H9 (cell line): ENCODE data around the gene ITGB3. TPM values are rescaled to one million over a fixed set of nuclear protein-coding genes. Genes with fewer than 3 reads are reported as not detected.

Experiments
- DNase-seq: peaks from one replicate; pipeline ENCODE4 v3.0.0-alpha.2; 2017
- H2AFZ ChIP-seq: one replicate; pipeline ENCODE4 v1.6.1; 2013; ENCODE audit warnings: mild to moderate bottlenecking, low read length, control low read depth, moderate library complexity
- H2AK5ac ChIP-seq: 2 replicates; pipeline ENCODE4 v1.6.1; 2013; ENCODE audit warnings: low read length, control low read depth, mixed read lengths; ENCODE audit not compliant: insufficient read length
- H2BK120ac ChIP-seq: one replicate; pipeline ENCODE4 v1.6.1; 2013; ENCODE audit warnings: low read depth, mild to moderate bottlenecking, low read length, control low read depth, inconsistent platforms; ENCODE audit not compliant: poor library complexity, severe bottlenecking
- H2BK12ac ChIP-seq: 2 replicates; pipeline ENCODE4 v1.6.1; 2013; ENCODE audit warnings: low read length, control low read depth, mixed read lengths, low read depth; ENCODE audit not compliant: insufficient read length
- H2BK15ac ChIP-seq: 2 replicates; pipeline ENCODE4 v1.6.1; 2013; ENCODE audit warnings: low read depth, low read length, control low read depth
- H2BK20ac ChIP-seq: one replicate; pipeline ENCODE4 v1.6.1; 2013; ENCODE audit warnings: low read depth, mild to moderate bottlenecking, low read length, control low read depth, inconsistent platforms; ENCODE audit not compliant: poor library complexity, severe bottlenecking
- H2BK5ac ChIP-seq: 2 replicates; pipeline ENCODE4 v1.6.1; 2013; ENCODE audit warnings: low read length, control low read depth, mixed read lengths; ENCODE audit not compliant: insufficient read length
- H3K14ac ChIP-seq: 2 replicates; pipeline ENCODE4 v1.6.1; 2013; ENCODE audit warnings: low read length, control low read depth; ENCODE audit not compliant: insufficient read depth
- H3K18ac ChIP-seq: 2 replicates; pipeline ENCODE4 v1.6.1; 2013; ENCODE audit warnings: low read depth, mild to moderate bottlenecking, mixed read lengths, low read length, control low read depth; ENCODE audit not compliant: insufficient read length
- H3K23ac ChIP-seq: 2 replicates; pipeline ENCODE4 v1.6.1; 2013; ENCODE audit warnings: low read length, control low read depth, mixed read lengths, low read depth; ENCODE audit not compliant: insufficient read length
- H3K23me2 ChIP-seq: 2 replicates; pipeline ENCODE4 v1.6.1; 2013; ENCODE audit warnings: low read depth, mild to moderate bottlenecking, mixed read lengths, low read length, control low read depth; ENCODE audit not compliant: insufficient read length, poor library complexity, severe bottlenecking
- H3K27ac ChIP-seq: 2 replicates; pipeline ENCODE4 v1.5.1; 2013; ENCODE audit warnings: low read length, control low read depth, mixed read lengths, low read depth; ENCODE audit not compliant: insufficient read length
- H3K27me3 ChIP-seq: 2 replicates; pipeline ENCODE4 v1.6.1; 2013; ENCODE audit warnings: low read length, control low read depth, inconsistent platforms; ENCODE audit not compliant: insufficient read depth
- H3K4ac ChIP-seq: 2 replicates; pipeline ENCODE4 v1.6.1; 2013; ENCODE audit warnings: low read depth, mild to moderate bottlenecking, control low read depth, inconsistent platforms, low read length, moderate library complexity
- H3K4me1 ChIP-seq: 2 replicates; pipeline ENCODE4 v1.6.1; 2013; ENCODE audit warnings: low read length, control low read depth, inconsistent platforms; ENCODE audit not compliant: insufficient read depth
- H3K4me2 ChIP-seq: 2 replicates; pipeline ENCODE4 v1.6.1; 2013; ENCODE audit warnings: low read length, control low read depth, mixed read lengths; ENCODE audit not compliant: insufficient read length, insufficient read depth
- H3K56ac ChIP-seq: 2 replicates; pipeline ENCODE4 v1.6.1; 2013; ENCODE audit warnings: low read depth, mild to moderate bottlenecking, mixed read lengths, low read length, control low read depth; ENCODE audit not compliant: insufficient read length
- H3K79me1 ChIP-seq: 2 replicates; pipeline ENCODE4 v1.6.1; 2013; ENCODE audit warnings: low read depth, mild to moderate bottlenecking, moderate library complexity, low read length, control low read depth, inconsistent platforms; ENCODE audit not compliant: insufficient read depth, poor library complexity, severe bottlenecking
- H3K79me2 ChIP-seq: 2 replicates; pipeline ENCODE4 v1.6.1; 2013; ENCODE audit warnings: low read length, control low read depth, inconsistent platforms; ENCODE audit not compliant: insufficient read depth
- H3K9ac ChIP-seq: 2 replicates; pipeline ENCODE4 v1.6.1; 2013; ENCODE audit warnings: low read length, control low read depth, mixed read lengths; ENCODE audit not compliant: insufficient read length; ENCODE audit errors: extremely low read depth
- H3K9me3 ChIP-seq: one replicate; pipeline ENCODE4 v1.6.1; 2013; ENCODE audit warnings: low read depth, low read length, inconsistent platforms; ENCODE audit not compliant: control insufficient read depth
- H3T11ph ChIP-seq: one replicate; pipeline ENCODE4 v1.6.1; 2013; ENCODE audit warnings: mild to moderate bottlenecking, low read length, control low read depth, inconsistent platforms
- H4K20me1 ChIP-seq: one replicate; pipeline ENCODE4 v1.6.1; 2013; ENCODE audit not compliant: control insufficient read depth, insufficient read length, insufficient read depth
- H4K5ac ChIP-seq: 2 replicates; pipeline ENCODE4 v1.6.1; 2013; ENCODE audit warnings: low read depth, mild to moderate bottlenecking, mixed read lengths, low read length, control low read depth; ENCODE audit not compliant: insufficient read length
- H4K8ac ChIP-seq: replicated peaks from 2 replicates; pipeline ENCODE4 v1.6.1; 2013; ENCODE audit warnings: low read length, control low read depth, mixed read lengths, low read depth; ENCODE audit not compliant: insufficient read length
- H4K91ac ChIP-seq: 2 replicates; pipeline ENCODE4 v1.6.1; 2013; ENCODE audit warnings: low read depth, mild to moderate bottlenecking, moderate library complexity, mixed read lengths, low read length, control low read depth; ENCODE audit not compliant: insufficient read length
- H3K27ac Mint-ChIP-seq, 3 experiments: 2 replicates in 2 of 3; 3 replicates in 1 of 3; pipeline ENCODE4 v1.8.0; 2020 to 2021; ENCODE audit warnings: mixed read lengths in 3 of 3, mild to moderate bottlenecking in 1 of 3, moderate library complexity in 1 of 3
- H3K27me3 Mint-ChIP-seq: 2 replicates; pipeline ENCODE4 v1.8.0; 2021; ENCODE audit warnings: low read depth, mild to moderate bottlenecking, moderate library complexity, mixed read lengths
- H3K36me3 Mint-ChIP-seq, 3 experiments: 2 replicates in 2 of 3; 3 replicates in 1 of 3; pipeline ENCODE4 v1.8.0; 2020 to 2021; ENCODE audit warnings: low read depth in 3 of 3, mixed read lengths in 3 of 3; ENCODE audit not compliant: insufficient read depth in 1 of 3
- H3K4me1 Mint-ChIP-seq, 2 experiments: 2 replicates each; pipeline ENCODE4 v1.8.0; 2020; ENCODE audit warnings: mixed read lengths in 2 of 2
- H3K4me3 Mint-ChIP-seq, 2 experiments: 2 replicates in 1 of 2; 3 replicates in 1 of 2; pipeline ENCODE4 v1.8.0; 2020 to 2021; ENCODE audit warnings: mild to moderate bottlenecking in 2 of 2, mixed read lengths in 2 of 2, moderate library complexity in 1 of 2
- H3K9me3 Mint-ChIP-seq, 2 experiments: 2 replicates in 1 of 2; 3 replicates in 1 of 2; pipeline ENCODE4 v1.8.0; 2020; ENCODE audit warnings: mild to moderate bottlenecking in 2 of 2, mixed read lengths in 2 of 2, moderate library complexity in 1 of 2
- CTCF ChIP-seq: fragments of 200-600 bp; sonication (generic); conservative IDR thresholded peaks from 3 replicates; pipeline ENCODE4 v1.8.0; 2021; ENCODE audit warnings: antibody characterized with exemption, mild to moderate bottlenecking
- whole genome bisulfite sequencing: extraction: QIAGEN DNeasy Blood & Tissue Kit; methylation state at CpG from one replicate; pipeline ENCODE4 v1.1.7; 2013; ENCODE audit warnings: missing lambda C conversion rate, low lambda C conversion rate, mixed read lengths; ENCODE audit not compliant: insufficient read length; ENCODE audit errors: extremely low coverage; 5-methylcytosine and 5-hydroxymethylcytosine counted together
- total RNA-seq: library from RNA; stranded (reverse); gene quantifications from 2 replicates; pipeline ENCODE4 v1.2.1, GENCODE V29; 2021

The ITGB3 gene
- total RNA-seq, 1 experiment from 2014 or later: not detected

GRCh38 chr17:47281216-47281615 is 27.6 kb downstream of the ITGB3 start:
- whole genome bisulfite sequencing: no CpG with 5 or more reads among the region's 6 CpGs
- H3K14ac ChIP-seq: no peak overlapping the region
- H2BK15ac ChIP-seq: no peak overlapping the region
- H3K4ac ChIP-seq: no peak overlapping the region
- no peaks in the 10 kb centered on the region for H3K9me3 ChIP-seq
- H3T11ph ChIP-seq: no peak overlapping the region
- TF ChIP-seq CTCF: no peak
- no peak overlapping the region for H2BK120ac ChIP-seq
- Mint-ChIP-seq H3K27me3 (peaks cover 6% of the 10 kb centered on the region), H3K4me1 (peaks cover 26 to 28% of the 10 kb centered on the region in 2 experiments), H3K27ac (no peak overlapping the region), H3K36me3 (no peaks in the 10 kb centered on the region), H3K9me3 (no peaks in the 10 kb centered on the region), H3K4me3 (no peak overlapping the region)
- no peaks in the 10 kb centered on the region for H3K23me2 ChIP-seq
- H4K20me1 ChIP-seq: no peaks in the 10 kb centered on the region
- no peak overlapping the region for H3K4me2 ChIP-seq
- H3K27me3 ChIP-seq: no peaks in the 10 kb centered on the region
- no peak overlapping the region for H3K9ac ChIP-seq
- no peak overlapping the region for H2BK20ac ChIP-seq
- H4K8ac ChIP-seq: no peak overlapping the region
- no peak overlapping the region for H3K23ac ChIP-seq
- no peak overlapping the region for H2AFZ ChIP-seq
- no peak overlapping the region for H4K91ac ChIP-seq
- no peaks in the 10 kb centered on the region for H3K79me2 ChIP-seq
- no peak overlapping the region for H3K27ac ChIP-seq
- no peak overlapping the region for H4K5ac ChIP-seq
- H3K56ac ChIP-seq: no peak overlapping the region
- H2AK5ac ChIP-seq: no peak overlapping the region
- no peak overlapping the region for H3K18ac ChIP-seq
- H3K79me1 ChIP-seq: no peaks in the 10 kb centered on the region
- peaks cover 16% of the 10 kb centered on the region; the same call in 1 of the 2 replicates for H3K4me1 ChIP-seq
- no peak for DNase-seq
- no peak overlapping the region for H2BK5ac ChIP-seq
- no peak overlapping the region for H2BK12ac ChIP-seq
